Mesenchymal stem cell (in vitro differentiated cells and primary cell): ENCODE results near the gene CAPN1.
"Not testable (repeated sequence)": the region's sequence is repeated elsewhere in the genome, so short reads cannot be mapped to it uniquely, and the experiment has no call there.

Experiments
- DNase-seq: peaks from one replicate; pipeline ENCODE4 v3.0.0-alpha.2; 2013
- H2AFZ ChIP-seq: one replicate; pipeline ENCODE4 v1.6.1; 2013; ENCODE audit warnings: low read depth, mild to moderate bottlenecking, control low read depth, inconsistent platforms, low read length, moderate library complexity
- H2AK5ac ChIP-seq: 2 replicates; pipeline ENCODE4 v1.6.1; 2013; ENCODE audit warnings: low read length, moderate library complexity, mild to moderate bottlenecking, inconsistent platforms; ENCODE audit not compliant: severe bottlenecking
- H2BK120ac ChIP-seq: one replicate; pipeline ENCODE4 v1.6.1; 2013; ENCODE audit warnings: low read depth, mild to moderate bottlenecking, inconsistent platforms, low read length, moderate library complexity
- H2BK12ac ChIP-seq, 2 experiments: one replicate each; pipeline ENCODE4 v1.6.1; 2013; ENCODE audit warnings: inconsistent platforms in 2 of 2, low read length in 2 of 2, mild to moderate bottlenecking in 2 of 2, moderate library complexity in 2 of 2, control low read depth in 1 of 2
- H2BK15ac ChIP-seq: one replicate; pipeline ENCODE4 v1.6.1; 2013; ENCODE audit warnings: mild to moderate bottlenecking, low read depth, inconsistent platforms; ENCODE audit not compliant: poor library complexity, severe bottlenecking
- H2BK5ac ChIP-seq: 2 replicates; pipeline ENCODE4 v1.6.1; 2013; ENCODE audit warnings: low read depth, mild to moderate bottlenecking, low read length, control low read depth, inconsistent platforms; ENCODE audit not compliant: poor library complexity, severe bottlenecking
- H3K14ac ChIP-seq, 2 experiments: one replicate each; pipeline ENCODE4 v1.6.1; 2013; ENCODE audit warnings: inconsistent platforms in 2 of 2, low read length in 2 of 2, control low read depth in 1 of 2, mild to moderate bottlenecking in 1 of 2, moderate library complexity in 1 of 2
- H3K18ac ChIP-seq, 2 experiments: one replicate each; pipeline ENCODE4 v1.6.1; 2013; ENCODE audit warnings: inconsistent platforms in 2 of 2, low read length in 2 of 2, control low read depth in 1 of 2, low read depth in 1 of 2, mild to moderate bottlenecking in 1 of 2
- H3K23ac ChIP-seq, 2 experiments: one replicate each; pipeline ENCODE4 v1.6.1; 2013; ENCODE audit warnings: inconsistent platforms in 2 of 2, low read length in 2 of 2, mild to moderate bottlenecking in 2 of 2, moderate library complexity in 2 of 2, control low read depth in 1 of 2
- H3K27ac ChIP-seq: 2 replicates; pipeline ENCODE4 v1.5.1; 2013; ENCODE audit warnings: mild to moderate bottlenecking, moderate library complexity, low read length, control low read depth, inconsistent platforms; ENCODE audit not compliant: poor library complexity, severe bottlenecking
- H3K27me3 ChIP-seq, 2 experiments: 2 replicates each; pipeline versions ENCODE4 v1.6.1 to v1.7.0; 2013; ENCODE audit warnings: low read length in 2 of 2, mild to moderate bottlenecking in 2 of 2, moderate library complexity in 2 of 2, control low read depth in 1 of 2, inconsistent platforms in 1 of 2; ENCODE audit not compliant: control insufficient read depth in 1 of 2, insufficient read depth in 1 of 2
- H3K36me3 ChIP-seq, 2 experiments: 2 replicates each; pipeline versions ENCODE4 v1.6.1 to v1.7.0; 2013; ENCODE audit warnings: low read length in 2 of 2, control low read depth in 1 of 2, inconsistent platforms in 1 of 2, low read depth in 1 of 2, mild to moderate bottlenecking in 1 of 2; ENCODE audit not compliant: insufficient read depth in 2 of 2, control insufficient read depth in 1 of 2
- H3K4ac ChIP-seq, 2 experiments: one replicate each; pipeline ENCODE4 v1.6.1; 2013; ENCODE audit warnings: inconsistent platforms in 2 of 2, low read length in 2 of 2, mild to moderate bottlenecking in 2 of 2, moderate library complexity in 2 of 2, control low read depth in 1 of 2, low read depth in 1 of 2
- H3K4me1 ChIP-seq: 2 replicates; pipeline ENCODE4 v1.6.1; 2013; ENCODE audit warnings: low read depth, low read length, control low read depth; ENCODE audit not compliant: control insufficient read depth, insufficient read depth
- H3K4me2 ChIP-seq: 2 replicates; pipeline ENCODE4 v1.6.1; 2013; ENCODE audit warnings: low read length, mild to moderate bottlenecking, inconsistent platforms; ENCODE audit not compliant: poor library complexity, severe bottlenecking
- H3K4me3 ChIP-seq, 2 experiments: 2 replicates each; pipeline versions ENCODE4 v1.5.1 to v1.7.0; 2013; ENCODE audit warnings: low read length in 2 of 2, mild to moderate bottlenecking in 2 of 2, control low read depth in 1 of 2, low read depth in 1 of 2; ENCODE audit not compliant: insufficient read depth in 1 of 2
- H3K79me1 ChIP-seq: replicated peaks from 2 replicates; pipeline ENCODE4 v1.6.1; 2013; ENCODE audit warnings: mild to moderate bottlenecking, control low read depth, low read length, inconsistent platforms; ENCODE audit not compliant: poor library complexity, severe bottlenecking
- H3K9ac ChIP-seq: 2 replicates; pipeline ENCODE4 v1.7.0; 2013; ENCODE audit warnings: mild to moderate bottlenecking, low read length, moderate library complexity
- H3K9me3 ChIP-seq: 2 replicates; pipeline ENCODE4 v1.7.0; 2013; ENCODE audit warnings: mild to moderate bottlenecking, low read length; ENCODE audit not compliant: control insufficient read depth
- H4K8ac ChIP-seq: one replicate; pipeline ENCODE4 v1.6.1; 2013; ENCODE audit warnings: inconsistent platforms, mild to moderate bottlenecking, low read length, moderate library complexity
- H4K91ac ChIP-seq: one replicate; pipeline ENCODE4 v1.6.1; 2013; ENCODE audit warnings: mild to moderate bottlenecking, low read length, inconsistent platforms
- WGBS: methylation state at CpG from one replicate; pipeline ENCODE4 v1.1.7; 2013; ENCODE audit warnings: mixed read lengths; 5-methylcytosine and 5-hydroxymethylcytosine counted together

CAPN1 gene

GRCh38 chr11:65150131-65150508 is 31.6 kb upstream of the CAPN1 start:
- H3K14ac ChIP-seq, H2BK15ac ChIP-seq, H2AK5ac ChIP-seq, H2AFZ ChIP-seq, H3K9me3 ChIP-seq, H3K4me1 ChIP-seq, H2BK5ac ChIP-seq, H3K79me1 ChIP-seq, H3K27me3 ChIP-seq, H3K4me2 ChIP-seq, H3K27ac ChIP-seq, DNase-seq, H3K23ac ChIP-seq, H2BK120ac ChIP-seq, H4K8ac ChIP-seq, H4K91ac ChIP-seq, H3K18ac ChIP-seq, H3K4ac ChIP-seq, H3K36me3 ChIP-seq, H2BK12ac ChIP-seq: not testable (repeated sequence)
- peak overlapping the region; percentile 69 for H3K9ac ChIP-seq
- peak overlapping the region in 1 of 2 experiments; percentile 56 for H3K4me3 ChIP-seq
- WGBS: 95% methylated on average over 10 of the region's 10 CpGs

GRCh38 chr11:65150509-65151299 is 31.0 kb upstream of the CAPN1 start:
- Histone ChIP-seq H3K4me2 (peak overlapping the region; percentile 24), H3K18ac (peak overlapping the region in 1 of 2 experiments; percentile 86), H2BK15ac (no peak overlapping the region), H2BK12ac (peak overlapping the region in 1 of 2 experiments; percentile 87), H2BK120ac (no peak overlapping the region), H4K8ac (peak overlapping the region; percentile 35), H3K4me3 (peak overlapping the region in 1 of 2 experiments; percentile 56), H2BK5ac (no peak overlapping the region), H3K23ac (no peak overlapping the region), H3K9ac (peak overlapping the region; percentile 69), H3K4ac (peak overlapping the region in 1 of 2 experiments; percentile 40), H4K91ac (peak overlapping the region; percentile 36), H3K36me3 (no peaks in the 10 kb centered on the region), H3K14ac (peak overlapping the region in 1 of 2 experiments; percentile 35), H3K27me3 (peaks cover 0 to under 1% of the 10 kb centered on the region in 2 experiments), H2AFZ (peak overlapping the region; percentile 54), H2AK5ac (no peak overlapping the region), H3K4me1 (peaks cover 9% of the 10 kb centered on the region), H3K79me1 (no peaks in the 10 kb centered on the region), H3K27ac (peak overlapping the region; percentile 6), H3K9me3 (peaks cover 5% of the 10 kb centered on the region)
- peak; percentile 93 for DNase-seq
- 42% methylated on average over 10 of the region's 12 CpGs for WGBS

GRCh38 chr11:65151331-65151899 is 30.3 kb upstream of the CAPN1 start:
- H3K27me3 ChIP-seq: no peaks in the 10 kb centered on the region
- WGBS: 82% methylated on average over 3 of the region's 3 CpGs
- no peak overlapping the region for H3K14ac ChIP-seq

GRCh38 chr11:65152122-65152521 is 29.6 kb upstream of the CAPN1 start:
- H4K91ac ChIP-seq: no peak overlapping the region
- no peak overlapping the region for H3K9ac ChIP-seq
- H3K4ac ChIP-seq: no peak overlapping the region
- H3K4me2 ChIP-seq: no peak overlapping the region
- no peak overlapping the region for H3K23ac ChIP-seq
- no peaks in the 10 kb centered on the region for H3K36me3 ChIP-seq
- H3K18ac ChIP-seq: no peak overlapping the region
- peaks cover 3% of the 10 kb centered on the region for H3K9me3 ChIP-seq
- DNase-seq: peak; percentile 14
- H3K4me1 ChIP-seq: peaks cover 9% of the 10 kb centered on the region
- no peak overlapping the region for H3K14ac ChIP-seq
- H2BK15ac ChIP-seq: no peak overlapping the region
- no peaks in the 10 kb centered on the region for H3K27me3 ChIP-seq
- H4K8ac ChIP-seq: no peak overlapping the region
- H2AFZ ChIP-seq: no peak overlapping the region
- H3K79me1 ChIP-seq: no peaks in the 10 kb centered on the region
- no peak overlapping the region for H2BK12ac ChIP-seq
- H2AK5ac ChIP-seq: no peak overlapping the region
- no peak overlapping the region for H2BK5ac ChIP-seq
- no peak overlapping the region for H2BK120ac ChIP-seq
- WGBS: 84% methylated on average over 2 of the region's 2 CpGs
- no peak overlapping the region for H3K27ac ChIP-seq
- H3K4me3 ChIP-seq: no peak overlapping the region

More at GRCh38 chr11:65151331-65151899, 30.3 kb upstream of the CAPN1 start:
- Histone ChIP-seq H2BK12ac (no peak overlapping the region), H4K91ac (no peak overlapping the region), H3K9ac (no peak overlapping the region), H3K79me1 (no peaks in the 10 kb centered on the region), H3K23ac (no peak overlapping the region), H2AFZ (no peak overlapping the region), H4K8ac (no peak overlapping the region), H3K4me2 (no peak overlapping the region), H2BK15ac (no peak overlapping the region), H2BK5ac (no peak overlapping the region), H3K4me3 (no peak overlapping the region), H3K4me1 (peaks cover 9% of the 10 kb centered on the region), H3K27ac (no peak overlapping the region), H2BK120ac (no peak overlapping the region), H3K9me3 (peaks cover 5% of the 10 kb centered on the region), H2AK5ac (no peak overlapping the region), H3K18ac (no peak overlapping the region), H3K4ac (no peak overlapping the region), H3K36me3 (no peaks in the 10 kb centered on the region)
- DNase-seq: no peak
